Mesendoderm (in vitro differentiated cells): ENCODE results near the gene CLCN3.
A peak's percentile ranks its signal among the peaks of the same experiment; 100 is the strongest.
"Not testable (repeated sequence)": the region's sequence is repeated elsewhere in the genome, so short reads cannot be mapped to it uniquely, and the experiment has no call there.

Experiments used
- DNase-seq: peaks from one replicate; pipeline ENCODE4 v3.0.0; 2013
- H2AK5ac ChIP-seq: 2 replicates; pipeline ENCODE4 v1.6.1; 2013; ENCODE audit warnings: low read length, inconsistent platforms
- H2BK120ac ChIP-seq: 2 replicates; pipeline ENCODE4 v1.6.1; 2013; ENCODE audit warnings: low read depth, mild to moderate bottlenecking, low read length, moderate library complexity, mixed read lengths
- H2BK15ac ChIP-seq: replicated peaks from 2 replicates; pipeline ENCODE4 v1.6.1; 2013; ENCODE audit warnings: low read depth, mild to moderate bottlenecking, moderate library complexity
- H2BK5ac ChIP-seq: 2 replicates; pipeline ENCODE4 v1.6.1; 2013; ENCODE audit warnings: low read length, inconsistent platforms
- H3K18ac ChIP-seq: 2 replicates; pipeline ENCODE4 v1.6.1; 2013; ENCODE audit warnings: mild to moderate bottlenecking, low read length, mixed read lengths
- H3K23ac ChIP-seq: one replicate; pipeline ENCODE4 v1.6.1; 2013; ENCODE audit warnings: low read length
- H3K27ac ChIP-seq: 2 replicates; pipeline ENCODE4 v1.5.1; 2013; ENCODE audit warnings: low read depth, mild to moderate bottlenecking, inconsistent platforms, low read length, moderate library complexity
- H3K27me3 ChIP-seq: 2 replicates; pipeline ENCODE4 v1.6.1; 2013; ENCODE audit warnings: low read length, control low read depth, mild to moderate bottlenecking, inconsistent platforms; ENCODE audit not compliant: insufficient read depth, poor library complexity
- H3K36me3 ChIP-seq: 2 replicates; pipeline ENCODE4 v1.6.1; 2013; ENCODE audit warnings: low read length, inconsistent platforms; ENCODE audit not compliant: control insufficient read depth, insufficient read depth
- H3K4ac ChIP-seq: one replicate; pipeline ENCODE4 v1.6.1; 2013; ENCODE audit warnings: low read depth, mild to moderate bottlenecking, low read length, moderate library complexity
- H3K4me1 ChIP-seq: 2 replicates; pipeline ENCODE4 v1.6.1; 2013; ENCODE audit warnings: low read depth, low read length, inconsistent platforms; ENCODE audit not compliant: control insufficient read depth
- H3K4me2 ChIP-seq: 2 replicates; pipeline ENCODE4 v1.6.1; 2013; ENCODE audit warnings: low read length
- H3K4me3 ChIP-seq: 2 replicates; pipeline ENCODE4 v1.5.1; 2013; ENCODE audit warnings: mild to moderate bottlenecking, low read length
- H3K56ac ChIP-seq: one replicate; pipeline ENCODE4 v1.6.1; 2013; ENCODE audit warnings: low read length
- H3K79me1 ChIP-seq: 2 replicates; pipeline ENCODE4 v1.6.1; 2013; ENCODE audit warnings: low read length, inconsistent platforms
- H3K79me2 ChIP-seq: 2 replicates; pipeline ENCODE4 v1.6.1; 2013; ENCODE audit warnings: mild to moderate bottlenecking, low read length; ENCODE audit not compliant: control insufficient read depth, insufficient read depth
- H3K9ac ChIP-seq: 2 replicates; pipeline ENCODE4 v1.6.1; 2013; ENCODE audit warnings: low read length, inconsistent platforms
- H4K5ac ChIP-seq: one replicate; pipeline ENCODE4 v1.6.1; 2013; ENCODE audit warnings: low read length
- H4K8ac ChIP-seq: one replicate; pipeline ENCODE4 v1.6.1; 2013; ENCODE audit warnings: low read depth, mild to moderate bottlenecking, control low read depth, low read length, moderate library complexity
- WGBS: extraction: QIAGEN DNeasy Blood & Tissue Kit; methylation state at CpG from one replicate; pipeline ENCODE4 v1.1.7; 2013; ENCODE audit warnings: low lambda C conversion rate, missing lambda C conversion rate; ENCODE audit not compliant: insufficient coverage; ENCODE audit errors: extremely low coverage; 5-methylcytosine and 5-hydroxymethylcytosine counted together

The CLCN3 gene

GRCh38 chr4:169620880-169621248 lies 486 bp downstream of the CLCN3 start:
- Histone ChIP-seq H3K4ac (no peak overlapping the region), H3K4me2 (peak overlapping the region; percentile 94), H3K27ac (peak overlapping the region; percentile 64), H2BK120ac (no peak overlapping the region), H3K36me3 (no peaks in the 10 kb centered on the region), H3K56ac (peak overlapping the region; percentile 92), H3K79me2 (peaks cover 24% of the 10 kb centered on the region), H2BK5ac (no peak overlapping the region), H2AK5ac (no peak overlapping the region), H3K4me3 (peak overlapping the region; percentile 70), H3K23ac (no peak overlapping the region), H3K9ac (peak overlapping the region; percentile 93), H2BK15ac (no peak overlapping the region), H3K4me1 (peaks cover 2% of the 10 kb centered on the region), H4K8ac (no peak overlapping the region), H3K79me1 (peaks cover 7% of the 10 kb centered on the region), H3K27me3 (no peaks in the 10 kb centered on the region), H4K5ac (no peak overlapping the region), H3K18ac (peak overlapping the region; percentile 34)
- DNase-seq: peak; percentile 62
- WGBS: no CpG with 5 or more reads among the region's 14 CpGs

GRCh38 chr4:169621731-169622492 lies 1.5 kb downstream of the CLCN3 start:
- H3K27ac ChIP-seq: no peak overlapping the region
- no peak overlapping the region for H3K18ac ChIP-seq
- H4K8ac ChIP-seq: no peak overlapping the region
- H3K4ac ChIP-seq: no peak overlapping the region
- no peak overlapping the region for H2AK5ac ChIP-seq
- H3K56ac ChIP-seq: peak overlapping the region; percentile 67
- H3K27me3 ChIP-seq: no peaks in the 10 kb centered on the region
- WGBS: no CpG with 5 or more reads among the region's 6 CpGs
- no peak overlapping the region for H2BK120ac ChIP-seq
- H4K5ac ChIP-seq: no peak overlapping the region
- no peaks in the 10 kb centered on the region for H3K36me3 ChIP-seq
- peaks cover 11% of the 10 kb centered on the region for H3K79me1 ChIP-seq
- H3K23ac ChIP-seq: no peak overlapping the region
- DNase-seq: no peak
- no peak overlapping the region for H2BK5ac ChIP-seq
- peaks cover 29% of the 10 kb centered on the region for H3K79me2 ChIP-seq
- peak overlapping the region; percentile 42 for H3K4me2 ChIP-seq
- no peak overlapping the region for H2BK15ac ChIP-seq
- peak overlapping the region; percentile 63 for H3K9ac ChIP-seq
- peaks cover 2% of the 10 kb centered on the region for H3K4me1 ChIP-seq
- H3K4me3 ChIP-seq: no peak overlapping the region

GRCh38 chr4:169622566-169622965 lies 2.2 kb downstream of the CLCN3 start:
- H3K4me2 ChIP-seq: no peak overlapping the region
- H3K23ac ChIP-seq: no peak overlapping the region
- H3K79me1 ChIP-seq: peaks cover 12% of the 10 kb centered on the region
- H3K79me2 ChIP-seq: peaks cover 34% of the 10 kb centered on the region
- no peak overlapping the region for H4K5ac ChIP-seq
- H2AK5ac ChIP-seq: no peak overlapping the region
- H3K27me3 ChIP-seq: no peaks in the 10 kb centered on the region
- no peaks in the 10 kb centered on the region for H3K36me3 ChIP-seq
- no peak overlapping the region for H2BK120ac ChIP-seq
- H3K4me1 ChIP-seq: peaks cover 2% of the 10 kb centered on the region
- no CpG with 5 or more reads among the region's 4 CpGs for WGBS
- no peak overlapping the region for H2BK5ac ChIP-seq
- H3K9ac ChIP-seq: no peak overlapping the region
- no peak overlapping the region for H3K27ac ChIP-seq
- H4K8ac ChIP-seq: no peak overlapping the region
- H3K18ac ChIP-seq: no peak overlapping the region
- no peak overlapping the region for H3K4me3 ChIP-seq
- no peak for DNase-seq
- H3K56ac ChIP-seq: no peak overlapping the region
- H2BK15ac ChIP-seq: no peak overlapping the region
- H3K4ac ChIP-seq: no peak overlapping the region

- H3K18ac ChIP-seq, H3K4me3 ChIP-seq, DNase-seq, H4K5ac ChIP-seq, H3K4me2 ChIP-seq, H3K9ac ChIP-seq, H4K8ac ChIP-seq, H2AK5ac ChIP-seq, H2BK15ac ChIP-seq, H3K56ac ChIP-seq, H3K23ac ChIP-seq, H2BK120ac ChIP-seq, H3K36me3 ChIP-seq, H3K4ac ChIP-seq, H3K27me3 ChIP-seq, H2BK5ac ChIP-seq, H3K27ac ChIP-seq, H3K4me1 ChIP-seq: not testable (repeated sequence)
- H3K79me1 ChIP-seq: peaks cover 12% of the 10 kb centered on the region
- WGBS: no CpG with 5 or more reads among the region's 6 CpGs
- peaks cover 37% of the 10 kb centered on the region for H3K79me2 ChIP-seq
Measured at GRCh38 chr4:169624012-169624411, 3.6 kb downstream of the CLCN3 start.

DNA sequence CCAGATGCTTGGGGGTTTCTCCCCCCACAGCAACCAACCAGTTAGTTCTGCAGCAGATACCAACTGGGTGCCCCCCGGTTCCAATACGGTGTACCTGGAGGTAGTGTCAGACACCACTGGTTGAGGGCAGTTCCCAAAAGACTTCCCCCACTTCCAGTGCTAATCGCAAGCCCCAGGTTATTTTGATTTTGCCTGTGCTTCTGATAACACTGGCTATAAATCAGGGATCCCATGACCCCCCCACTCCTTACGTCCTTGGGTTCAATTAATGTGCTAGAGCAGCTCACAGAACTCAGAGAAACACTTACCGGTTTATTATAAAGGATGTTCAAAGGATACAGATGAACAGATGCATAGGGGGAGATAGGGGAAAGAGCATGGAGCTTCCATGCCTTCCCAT lies 5.5 kb downstream of the CLCN3 start:
- H3K4me3 ChIP-seq: no peak overlapping the region
- WGBS: no CpG with 5 or more reads among the region's 5 CpGs

More for the DNA sequence above, 5.5 kb downstream of the CLCN3 start:
- peaks cover 13% of the 10 kb centered on the region for H3K79me1 ChIP-seq
- H3K4me1 ChIP-seq: peaks cover 2% of the 10 kb centered on the region
- peak overlapping the region; percentile 66 for H4K8ac ChIP-seq
- no peak overlapping the region for H3K9ac ChIP-seq
- DNase-seq: no peak
- no peaks in the 10 kb centered on the region for H3K36me3 ChIP-seq
- H3K56ac ChIP-seq: no peak overlapping the region
- H4K5ac ChIP-seq: no peak overlapping the region
- no peaks in the 10 kb centered on the region for H3K27me3 ChIP-seq
- H2BK120ac ChIP-seq: no peak overlapping the region
- no peak overlapping the region for H2AK5ac ChIP-seq
- no peak overlapping the region for H2BK15ac ChIP-seq
- H3K27ac ChIP-seq: no peak overlapping the region
- no peak overlapping the region for H3K18ac ChIP-seq
- H2BK5ac ChIP-seq: no peak overlapping the region
- H3K23ac ChIP-seq: no peak overlapping the region
- H3K4me2 ChIP-seq: no peak overlapping the region
- no peak overlapping the region for H3K4ac ChIP-seq
- H3K79me2 ChIP-seq: peaks cover 37% of the 10 kb centered on the region
